ENCODE measurements around the gene INPP4B. TPM values are rescaled to one million over a fixed set of nuclear protein-coding genes. Genes with fewer than 3 reads are reported as not detected.

INPP4B gene
- total and polyA plus RNA-seq, 2 donors (not counting 1 experiment from before 2014, with no cell fraction given) = 19.7 to 22.2 TPM

DNA sequence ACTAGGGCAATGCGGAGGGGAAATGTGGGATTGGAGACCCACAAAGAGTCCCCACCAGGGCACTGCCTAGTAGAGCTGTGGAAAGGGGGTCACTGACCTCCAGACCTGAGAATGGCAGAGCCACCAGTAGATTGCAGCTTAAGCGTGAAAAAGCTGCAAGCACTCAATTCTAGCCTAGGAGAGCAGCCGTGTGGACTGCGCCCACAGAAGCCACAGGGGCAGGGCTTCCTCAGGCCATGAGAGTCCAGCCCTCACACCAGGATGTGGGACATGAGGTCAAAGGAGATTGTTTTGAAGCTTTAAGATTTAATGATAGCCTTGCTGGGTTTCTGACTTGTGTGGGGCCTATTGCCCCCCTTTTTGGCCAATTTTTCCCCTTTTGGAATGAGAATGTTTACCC is 379.0 kb downstream of the INPP4B start:
- H3K79me2 ChIP-seq (ENCODE audit: control insufficient read depth, insufficient read depth, low read length) = no peaks in the 10 kb centered on the region
- no peak overlapping the region for H3K27ac ChIP-seq (ENCODE audit: insufficient read depth, low read length)
- no peak for DNase-seq (ENCODE audit: low read depth in 2 of 2)
- H3K4me2 ChIP-seq (ENCODE audit: extremely low read depth, insufficient read depth, low read length) = no peak overlapping the region
- H2AFZ ChIP-seq (ENCODE audit: low read length) = no peak overlapping the region
- H3K4me3 ChIP-seq (replicated peaks in 1 of 4; ENCODE audit: control extremely low read depth in 1 of 4, insufficient read depth in 1 of 4, low read depth in 3 of 4, low read length in 4 of 4) = no peak overlapping the region
- no peaks in the 10 kb centered on the region for H3K9me3 ChIP-seq (ENCODE audit: control insufficient read depth, insufficient read depth, low read depth, low read length)
- no peak overlapping the region for H3K9ac ChIP-seq (ENCODE audit: insufficient read depth, low read length)
- H3K36me3 ChIP-seq (ENCODE audit: control insufficient read depth, insufficient read depth, low read length) = no peaks in the 10 kb centered on the region
- H3K4me1 ChIP-seq (ENCODE audit: control insufficient read depth, extremely low read depth, insufficient read depth, low read length) = no peaks in the 10 kb centered on the region
- no peak for TF ChIP-seq EZH2 (IDR thresholded peaks at IDR 0.05; ENCODE audit: low read length, missing control alignments)
- TF ChIP-seq, protein P1, sequence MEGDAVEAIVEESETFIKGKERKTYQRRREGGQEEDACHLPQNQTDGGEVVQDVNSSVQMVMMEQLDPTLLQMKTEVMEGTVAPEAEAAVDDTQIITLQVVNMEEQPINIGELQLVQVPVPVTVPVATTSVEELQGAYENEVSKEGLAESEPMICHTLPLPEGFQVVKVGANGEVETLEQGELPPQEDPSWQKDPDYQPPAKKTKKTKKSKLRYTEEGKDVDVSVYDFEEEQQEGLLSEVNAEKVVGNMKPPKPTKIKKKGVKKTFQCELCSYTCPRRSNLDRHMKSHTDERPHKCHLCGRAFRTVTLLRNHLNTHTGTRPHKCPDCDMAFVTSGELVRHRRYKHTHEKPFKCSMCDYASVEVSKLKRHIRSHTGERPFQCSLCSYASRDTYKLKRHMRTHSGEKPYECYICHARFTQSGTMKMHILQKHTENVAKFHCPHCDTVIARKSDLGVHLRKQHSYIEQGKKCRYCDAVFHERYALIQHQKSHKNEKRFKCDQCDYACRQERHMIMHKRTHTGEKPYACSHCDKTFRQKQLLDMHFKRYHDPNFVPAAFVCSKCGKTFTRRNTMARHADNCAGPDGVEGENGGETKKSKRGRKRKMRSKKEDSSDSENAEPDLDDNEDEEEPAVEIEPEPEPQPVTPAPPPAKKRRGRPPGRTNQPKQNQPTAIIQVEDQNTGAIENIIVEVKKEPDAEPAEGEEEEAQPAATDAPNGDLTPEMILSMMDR (conservative IDR thresholded peaks at IDR 0.05 in 1 of 2, IDR thresholded peaks at IDR 0.05 in 1 of 2; ENCODE audit: low read depth in 1 of 2, low read length in 2 of 2) = no peak
- no peaks in the 10 kb centered on the region for H3K27me3 ChIP-seq (ENCODE audit: control insufficient read depth, insufficient read depth, low read length)
- H4K20me1 ChIP-seq (ENCODE audit: control insufficient read depth, extremely low read depth, insufficient read depth, low read length) = no peaks in the 10 kb centered on the region

DNA sequence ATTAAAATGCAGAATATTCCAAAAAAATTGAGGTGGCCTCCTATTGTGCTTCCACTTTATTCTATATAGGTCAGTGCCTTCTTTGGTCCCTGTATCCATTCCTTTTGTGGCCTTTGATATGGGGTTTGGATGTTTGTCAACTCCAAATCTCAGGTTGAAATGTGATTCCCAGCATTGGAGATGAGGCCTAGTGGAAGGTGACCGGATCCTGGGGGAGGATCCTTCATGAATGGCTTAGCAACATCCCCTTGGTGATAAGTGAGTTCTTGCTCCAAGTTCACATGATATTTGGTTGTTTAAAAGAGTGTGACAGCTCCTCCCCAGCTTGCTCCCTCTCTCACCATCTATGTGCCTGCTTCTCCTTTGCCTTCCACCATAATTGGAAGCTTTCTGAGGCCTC is 380.6 kb downstream of the INPP4B start:
- no peak overlapping the region for H3K4me2 ChIP-seq (ENCODE audit: extremely low read depth, insufficient read depth, low read length)
- H3K9ac ChIP-seq (ENCODE audit: insufficient read depth, low read length) = no peak overlapping the region
- no peaks in the 10 kb centered on the region for H4K20me1 ChIP-seq (ENCODE audit: control insufficient read depth, extremely low read depth, insufficient read depth, low read length)
- DNase-seq (ENCODE audit: low read depth in 2 of 2) = no peak
- H2AFZ ChIP-seq (ENCODE audit: low read length) = no peak overlapping the region
- no peaks in the 10 kb centered on the region for H3K27me3 ChIP-seq (ENCODE audit: control insufficient read depth, insufficient read depth, low read length)
- no peaks in the 10 kb centered on the region for H3K4me1 ChIP-seq (ENCODE audit: control insufficient read depth, extremely low read depth, insufficient read depth, low read length)
- no peaks in the 10 kb centered on the region for H3K79me2 ChIP-seq (ENCODE audit: control insufficient read depth, insufficient read depth, low read length)
- no peaks in the 10 kb centered on the region for H3K36me3 ChIP-seq (ENCODE audit: control insufficient read depth, insufficient read depth, low read length)
- no peak overlapping the region for H3K27ac ChIP-seq (ENCODE audit: insufficient read depth, low read length)
- no peak for TF ChIP-seq EZH2 (IDR thresholded peaks at IDR 0.05; ENCODE audit: low read length, missing control alignments)
- TF ChIP-seq, protein P1 (conservative IDR thresholded peaks at IDR 0.05 in 1 of 2, IDR thresholded peaks at IDR 0.05 in 1 of 2; ENCODE audit: low read depth in 1 of 2, low read length in 2 of 2) = no peak
- no peaks in the 10 kb centered on the region for H3K9me3 ChIP-seq (ENCODE audit: control insufficient read depth, insufficient read depth, low read depth, low read length)
- no peak overlapping the region for H3K4me3 ChIP-seq (replicated peaks in 1 of 4; ENCODE audit: control extremely low read depth in 1 of 4, insufficient read depth in 1 of 4, low read depth in 3 of 4, low read length in 4 of 4)

DNA sequence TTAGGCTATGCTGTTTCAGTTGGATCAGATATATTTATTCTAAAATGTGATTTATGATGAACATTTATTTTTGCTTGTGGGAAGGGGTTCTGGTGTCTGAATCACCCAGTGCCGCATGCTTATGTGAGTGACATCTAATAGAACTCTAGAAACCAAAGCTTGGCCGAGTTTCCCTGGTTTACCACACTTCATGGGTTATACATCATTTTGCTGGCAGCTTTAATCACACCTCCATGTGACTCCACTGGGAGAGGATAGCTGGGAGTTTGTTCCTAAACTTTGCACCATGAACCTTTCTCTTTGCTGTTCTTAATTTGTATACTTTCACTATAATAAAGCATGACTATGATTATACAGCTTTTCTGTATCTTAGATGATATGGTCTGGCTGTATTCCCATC is 382.9 kb downstream of the INPP4B start:
- no peak overlapping the region for H3K27ac ChIP-seq (ENCODE audit: insufficient read depth, low read length)
- no peaks in the 10 kb centered on the region for H3K9me3 ChIP-seq (ENCODE audit: control insufficient read depth, insufficient read depth, low read depth, low read length)
- no peak overlapping the region for H3K4me2 ChIP-seq (ENCODE audit: extremely low read depth, insufficient read depth, low read length)
- H3K27me3 ChIP-seq (ENCODE audit: control insufficient read depth, insufficient read depth, low read length) = no peaks in the 10 kb centered on the region
- H3K9ac ChIP-seq (ENCODE audit: insufficient read depth, low read length) = no peak overlapping the region
- no peaks in the 10 kb centered on the region for H4K20me1 ChIP-seq (ENCODE audit: control insufficient read depth, extremely low read depth, insufficient read depth, low read length)
- H3K79me2 ChIP-seq (ENCODE audit: control insufficient read depth, insufficient read depth, low read length) = no peaks in the 10 kb centered on the region
- no peak overlapping the region for H2AFZ ChIP-seq (ENCODE audit: low read length)
- DNase-seq (ENCODE audit: low read depth in 2 of 2) = peak in 1 of 2 donors; percentile 93
- no peak overlapping the region for H3K4me3 ChIP-seq (replicated peaks in 1 of 4; ENCODE audit: control extremely low read depth in 1 of 4, insufficient read depth in 1 of 4, low read depth in 3 of 4, low read length in 4 of 4)
- H3K36me3 ChIP-seq (ENCODE audit: control insufficient read depth, insufficient read depth, low read length) = no peaks in the 10 kb centered on the region
- TF ChIP-seq, protein P1 (conservative IDR thresholded peaks at IDR 0.05 in 1 of 2, IDR thresholded peaks at IDR 0.05 in 1 of 2; ENCODE audit: low read depth in 1 of 2, low read length in 2 of 2) = no peak
- no peak for TF ChIP-seq EZH2 (IDR thresholded peaks at IDR 0.05; ENCODE audit: low read length, missing control alignments)
- no peaks in the 10 kb centered on the region for H3K4me1 ChIP-seq (ENCODE audit: control insufficient read depth, extremely low read depth, insufficient read depth, low read length)

Measured in fibroblast of lung (primary cell).